ENCODE data around the gene BICDL1. TPM values are rescaled to one million over a fixed set of nuclear protein-coding genes. Genes with fewer than 3 reads are reported as not detected.

The BICDL1 gene
- total and polyA plus RNA-seq, 2 of the 4 experiments (the other 2 are of a cell fraction) = not detected

DNA sequence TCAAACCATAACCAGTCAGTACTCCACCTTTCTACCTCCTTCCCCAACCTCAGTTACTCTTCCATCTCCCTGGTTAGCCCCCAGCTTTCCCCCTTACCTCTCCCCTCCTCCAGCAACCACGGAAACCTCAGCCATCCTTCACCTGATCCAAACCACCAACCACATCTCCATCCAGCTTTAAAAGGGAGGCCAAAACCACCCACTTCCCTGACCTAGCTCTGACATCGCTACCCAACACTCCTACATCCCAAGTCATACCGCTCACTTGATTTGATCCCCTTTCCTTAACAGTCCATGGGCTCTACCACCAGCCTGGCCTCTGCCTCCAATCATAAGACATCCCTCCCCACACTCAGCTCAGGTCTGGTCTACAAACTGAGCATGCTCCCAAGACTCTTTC lies 126.0 kb downstream of the BICDL1 start:
- no peaks in the 10 kb centered on the region for H3K9me3 ChIP-seq (ENCODE audit: control insufficient read depth, insufficient read depth, low read length)

More for the DNA sequence above, 126.0 kb downstream of the BICDL1 start:
- dilution Hi-C loops (cut with HindIII; ENCODE audit: low sequenced_read_pairs, unreplicated experiment) = no loop called here
- Histone ChIP-seq H3K36me3 (ENCODE audit: control insufficient read depth, insufficient read depth, low read length) (peaks cover 9% of the 10 kb centered on the region; the same call in 1 of the 2 replicates), H3K79me1 (ENCODE audit: low read depth in 1 of 2, low read length in 2 of 2) (peaks cover 19 to 65% of the 10 kb centered on the region in 2 experiments), H4K8ac (ENCODE audit: low read depth in 2 of 2, low read length in 2 of 2) (no peak overlapping the region), H2AK9ac (replicated peaks; ENCODE audit: low read depth, low read length, poor library complexity) (peak overlapping the region; percentile 33), H2BK15ac (ENCODE audit: low read depth, low read length) (no peak overlapping the region), H3K4me3 (ENCODE audit: insufficient read depth, low read depth, low read length) (peak overlapping the region; percentile 95), H4K20me1 (ENCODE audit: insufficient read depth, low read length) (peaks cover 69% of the 10 kb centered on the region), H3K27me3 (ENCODE audit: control insufficient read depth, insufficient read depth, low read length) (no peaks in the 10 kb centered on the region), H4K5ac (ENCODE audit: low read depth, low read length) (no peak overlapping the region), H2BK5ac (ENCODE audit: low read depth, low read length, poor library complexity, severe bottlenecking) (no peak overlapping the region), H2AFZ (replicated peaks; ENCODE audit: low read length, poor library complexity) (no peak overlapping the region), H2AK5ac (ENCODE audit: low read depth, low read length) (0 out of 2 replicates have a peak overlapping the region, but pooled peaks have one; percentile 98), H3K4me1 (ENCODE audit: control insufficient read depth, insufficient read depth, low read length) (peaks cover 10% of the 10 kb centered on the region), H3K18ac (ENCODE audit: low read depth, low read length) (no peak overlapping the region), H4K91ac (ENCODE audit: insufficient read depth, low read depth, low read length) (no peak overlapping the region), H3K9me1 (ENCODE audit: insufficient read depth, low read length) (peaks cover 22% of the 10 kb centered on the region), H3K14ac (replicated peaks; ENCODE audit: low read depth, low read length) (peak overlapping the region; percentile 33; the same call in 1 of the 2 replicates), H3K4me2 (ENCODE audit: low read depth, low read length) (peak overlapping the region; percentile 95), H3K27ac (ENCODE audit: insufficient read depth, low read length) (no peak overlapping the region), H2BK120ac (ENCODE audit: low read depth, low read length) (no peak overlapping the region), H3K56ac (ENCODE audit: extremely low read depth, insufficient read depth, low read length) (no peak overlapping the region; the same call in 1 of the 2 replicates), H2BK20ac (ENCODE audit: low read depth, low read length) (no peak overlapping the region), H3K4ac (ENCODE audit: low read depth, low read length) (no peak overlapping the region), H3K9ac (ENCODE audit: low read depth, low read length) (peak overlapping the region; percentile 98), H3K23ac (ENCODE audit: low read depth, low read length) (peak overlapping the region; percentile 87)
- ChIA-PET CTCF (no interaction called here), POLR2A (ENCODE audit: unreplicated experiment) (no interaction called here)
- intact Hi-C loops (cut with micrococcal nuclease) = no loop called here
- BruUV-seq (replicated peaks) = no TSS peak
- TF ChIP-seq MAFK (IDR thresholded peaks at IDR 0.05; ENCODE audit: low read depth, low read length) = no peak
- TF ChIP-seq NFE2L2 (IDR thresholded peaks at IDR 0.05; ENCODE audit: low read depth, low read length) = no peak
- TF ChIP-seq MAZ (IDR thresholded peaks at IDR 0.05; ENCODE audit: borderline replicate concordance, low read depth, low read length) = no peak
- no peak for TF ChIP-seq RCOR1 (IDR thresholded peaks at IDR 0.05; ENCODE audit: insufficient replicate concordance, low read length)
- no peak for TF ChIP-seq SMC3 (IDR thresholded peaks at IDR 0.05; ENCODE audit: low read depth, low read length)
- no peak for TF ChIP-seq RFX5 (IDR thresholded peaks at IDR 0.05; ENCODE audit: low read depth, low read length)
- no peak for TF ChIP-seq POLR2A (IDR thresholded peaks at IDR 0.05; ENCODE audit: low read depth, low read length)
- no peak for TF ChIP-seq BHLHE40 (IDR thresholded peaks at IDR 0.05; ENCODE audit: low read depth, low read length)
- no peak for TF ChIP-seq MXI1 (IDR thresholded peaks at IDR 0.05; ENCODE audit: borderline replicate concordance, low read depth, low read length)
- DNase-seq (no peak), ATAC-seq (ENCODE audit: low read depth) (no peak)
- WGBS, 2 experiments (ENCODE audit: extremely low coverage in 2 of 2, insufficient read length in 1 of 2) = 100% methylated on average over 2 of the region's 3 CpGs; no CpG with 5 or more reads in 1 of the 2 experiments
- in situ Hi-C loops (cut with MboI; ENCODE audit: low sequenced_read_pairs) = loop anchor here (25.0 kb wide), 1 partner anchor 1753 kb away; the partner anchor contains the start of gene TAOK3

Measured in IMR-90 (cell line).